Esophagus squamous epithelium (tissue), 4 donors: ENCODE measurements around the gene MIPOL1.

Experiments
- CTCF ChIP-seq, 6 experiments: fragments of 450-650 bp in 4 of 6; fragments of 200-600 bp in 2 of 6; sonication (generic) in 2 of 6; IDR thresholded peaks; one replicate each; pipeline ENCODE4 v1.5.1; 2016 to 2019; ENCODE audit warnings: antibody characterized with exemption in 6 of 6, mild to moderate bottlenecking in 4 of 6, moderate library complexity in 4 of 6
- POLR2A ChIP-seq, 4 donors: fragments of 450-650 bp; IDR thresholded peaks; one replicate each; pipeline ENCODE4 v1.6.1; 2017; ENCODE audit warnings: antibody characterized with exemption in 4 of 4, mild to moderate bottlenecking in 4 of 4, moderate library complexity in 3 of 4

- TF ChIP-seq POLR2A (IDR thresholded peaks at IDR 0.05) = no peak
- TF ChIP-seq CTCF (IDR thresholded peaks at IDR 0.05) = no peak
Observed at GRCh38 chr14:37493606-37494005, 295.9 kb downstream of the MIPOL1 start.
